B cell (primary cell): ENCODE results near the gene MOXD1. TPM values are rescaled to one million over a fixed set of nuclear protein-coding genes. Genes with fewer than 3 reads are reported as not detected.
"Not testable (repeated sequence)": the region's sequence is repeated elsewhere in the genome, so short reads cannot be mapped to it uniquely, and the experiment has no call there.

ENCODE experiments used
- ATAC-seq: fragments of 200-7000 bp; cut with Tn5 transposase; one replicate; pipeline ENCODE4 v1.10.0; 2021; ENCODE audit warnings: low read depth, mild to moderate bottlenecking, moderate number of reproducible peaks, moderate library complexity
- CTCF ChIA-PET: fragments of 350-600 bp; sonication (Branson Sonifier 250); formaldehyde crosslinking; loops from one replicate; lab custom pipeline; 2021; ENCODE audit warnings: antibody characterized with exemption, inconsistent platforms; lab: Charles Lee
- POLR2A ChIA-PET: fragments of 350-600 bp; sonication (Branson Sonifier 250); formaldehyde crosslinking; loops from one replicate; lab custom pipeline; 2021; ENCODE audit warnings: antibody characterized with exemption; lab: Charles Lee
- DNase-seq: peaks from one replicate; pipeline ENCODE4 v3.0.0; 2013
- H2AFZ ChIP-seq: 2 replicates; pipeline ENCODE4 v1.6.1; 2012; ENCODE audit warnings: mild to moderate bottlenecking, low read depth, low read length; ENCODE audit not compliant: insufficient read depth, poor library complexity, severe bottlenecking
- H3K27ac ChIP-seq, 2 donors: 1 replicate in 1 of 2; 2 replicates in 1 of 2; pipeline ENCODE4 v1.5.1; 2012 to 2013; ENCODE audit warnings: low read length in 2 of 2, mild to moderate bottlenecking in 2 of 2, moderate library complexity in 1 of 2
- H3K27me3 ChIP-seq, 4 experiments: fragments of 200-600 bp in 1 of 4; sonication (generic) in 1 of 4; replicated peaks in 1 of 4; 1 replicate in 2 of 4; 2 replicates in 2 of 4; pipeline versions ENCODE4 v1.6.1 to v1.7.0; 2013 to 2016; ENCODE audit warnings: low read length in 3 of 4, mild to moderate bottlenecking in 2 of 4, mixed read lengths in 1 of 4, moderate library complexity in 1 of 4; ENCODE audit not compliant: insufficient read depth in 4 of 4, control insufficient read depth in 3 of 4; ENCODE audit errors: control extremely low read depth in 1 of 4
- H3K36me3 ChIP-seq, 2 experiments: replicated peaks in 1 of 2; 1 replicate in 1 of 2; 2 replicates in 1 of 2; pipeline versions ENCODE4 v1.6.1 to v1.7.1; 2013; ENCODE audit warnings: low read length in 1 of 2; ENCODE audit not compliant: insufficient read depth in 2 of 2, control insufficient read depth in 1 of 2; ENCODE audit errors: control extremely low read depth in 1 of 2, extremely low read depth in 1 of 2
- H3K4me1 ChIP-seq, 2 donors: fragments of 200-600 bp in 1 of 2; sonication (generic) in 1 of 2; 1 replicate in 1 of 2; 2 replicates in 1 of 2; pipeline versions ENCODE4 v1.5.1 to v1.6.1; 2013 to 2017; ENCODE audit warnings: low read length in 2 of 2; ENCODE audit not compliant: control insufficient read depth in 2 of 2, insufficient read depth in 2 of 2
- H3K4me2 ChIP-seq: replicated peaks from 2 replicates; pipeline ENCODE3; 2012; ENCODE audit warnings: mild to moderate bottlenecking, low read depth, low read length; ENCODE audit not compliant: poor library complexity, severe bottlenecking
- H3K4me3 ChIP-seq, 5 experiments: fragments of 200-600 bp in 1 of 5; sonication (generic) in 1 of 5; 1 replicate in 3 of 5; 2 replicates in 2 of 5; pipeline versions ENCODE4 v1.5.1 to v1.7.0; 2011 to 2016; ENCODE audit warnings: low read length in 4 of 5, mild to moderate bottlenecking in 4 of 5, low read depth in 2 of 5, control low read depth in 1 of 5, moderate library complexity in 1 of 5; ENCODE audit not compliant: insufficient read depth in 1 of 5; ENCODE audit errors: control extremely low read depth in 1 of 5, extremely low read depth in 1 of 5
- H3K79me2 ChIP-seq: fragments of 200-600 bp; sonication (generic); one replicate; pipeline ENCODE4 v1.6.0; 2016; ENCODE audit warnings: low read length; ENCODE audit not compliant: control insufficient read depth, insufficient read depth
- H3K9ac ChIP-seq: fragments of 200-600 bp; sonication (generic); 2 replicates; pipeline ENCODE4 v1.6.1; 2017; ENCODE audit warnings: mild to moderate bottlenecking, low read length, moderate library complexity
- H3K9me3 ChIP-seq, 3 donors: one replicate each; pipeline versions ENCODE4 v1.6.1 to v1.7.1; 2013; ENCODE audit warnings: low read length in 2 of 3; ENCODE audit not compliant: control insufficient read depth in 2 of 3, insufficient read depth in 1 of 3; ENCODE audit errors: control extremely low read depth in 1 of 3
- H4K20me1 ChIP-seq: 2 replicates; pipeline ENCODE4 v1.6.0; 2012; ENCODE audit warnings: mild to moderate bottlenecking, low read length; ENCODE audit not compliant: insufficient read depth, control insufficient read depth, poor library complexity, severe bottlenecking
- H3K27ac Mint-ChIP-seq: one replicate; pipeline ENCODE4 v1.8.0; 2021; ENCODE audit warnings: mixed read lengths
- H3K27me3 Mint-ChIP-seq: one replicate; pipeline ENCODE4 v1.8.0; 2021; ENCODE audit warnings: mixed read lengths
- H3K4me1 Mint-ChIP-seq: one replicate; pipeline ENCODE4 v1.8.0; 2021; ENCODE audit warnings: mixed read lengths
- H3K4me3 Mint-ChIP-seq: one replicate; pipeline ENCODE4 v1.8.0; 2021; ENCODE audit warnings: mixed read lengths
- H3K9me3 Mint-ChIP-seq: one replicate; pipeline ENCODE4 v1.8.0; 2022; ENCODE audit warnings: mixed read lengths; ENCODE audit not compliant: insufficient read depth
- CTCF ChIP-seq: fragments of 200-600 bp; IDR thresholded peaks from one replicate; pipeline ENCODE4 v1.8.0; 2022; ENCODE audit warnings: antibody characterized with exemption, mild to moderate bottlenecking
- EZH2 ChIP-seq: IDR thresholded peaks from 2 replicates; pipeline ENCODE4 v1.6.1; 2012; ENCODE audit warnings: borderline replicate concordance, low read depth, mild to moderate bottlenecking, moderate library complexity, low read length; ENCODE audit not compliant: insufficient read depth, poor library complexity, severe bottlenecking
- WGBS: methylation state at CpG from one replicate; pipeline ENCODE4 v1.1.5; 2013; ENCODE audit warnings: missing lambda C conversion rate; ENCODE audit not compliant: insufficient coverage; 5-methylcytosine and 5-hydroxymethylcytosine counted together
- intact Hi-C: fragments of 100-400 bp; cut with micrococcal nuclease; formaldehyde crosslinking; loops from one replicate; pipeline ENCODE4 v1.10.0; 2022
- polyA plus RNA-seq: library from polyadenylated mRNA; depleted of rRNA; stranded (reverse); fragments of >200 nt; gene quantifications from 2 replicates; pipeline ENCODE4 v1.2.3, GENCODE V29; 2012
- total RNA-seq, 2 donors: library from RNA; stranded (reverse); fragments of 120-200 nt in 1 of 2; gene quantifications; 1 replicate in 1 of 2; 2 replicates in 1 of 2; pipeline versions ENCODE4 v1.2.3 to v1.2.4, GENCODE V29; 2013 to 2022

MOXD1 gene
- total and polyA plus RNA-seq, 2 donors (not counting 1 experiment from before 2014, with no cell fraction given) = 1.5 to 7.0 TPM

- CTCF ChIA-PET = interaction anchor here (0.6 to 7.2 kb wide), 6 partner anchors 9 to 72 kb away, joined by 3 to 68 read pairs (median 4); no protein-coding TSS in a partner anchor
- no CpG with 5 or more reads among the region's 3 CpGs for WGBS
- ATAC-seq, H3K27me3 ChIP-seq, H4K20me1 ChIP-seq, H3K36me3 ChIP-seq, H3K9me3 ChIP-seq, H3K9me3 Mint-ChIP-seq, H3K27me3 Mint-ChIP-seq, POLR2A ChIA-PET: not testable (repeated sequence)
- Histone ChIP-seq H2AFZ (peak overlapping the region; percentile 68), H3K9ac (peak overlapping the region; percentile 50), H3K4me3 (peak overlapping the region in 2 of 5 experiments; percentile 2 to 31), H3K79me2 (peaks cover 14% of the 10 kb centered on the region), H3K4me1 (peaks cover 42 to 53% of the 10 kb centered on the region in 2 donors), H3K4me2 (peak overlapping the region; percentile 66), H3K27ac (peak overlapping the region; percentile 89 to 95)
- Mint-ChIP-seq H3K4me3 (peak overlapping the region; percentile 67), H3K27ac (peak overlapping the region; percentile 89), H3K4me1 (peaks cover 56% of the 10 kb centered on the region)
- intact Hi-C loops = loop anchor here (5.0 to 10.0 kb wide), 5 partner anchors 53 to 1883 kb away; partner anchors contain the start of genes MOXD1 and RPS12
- peak; percentile 60 for DNase-seq
These were observed 49.3 kb downstream of the MOXD1 start for GRCh38 chr6:132351986-132352385.

GRCh38 chr6:132348231-132348630 lies 53.0 kb downstream of the MOXD1 start:
- no peak for ATAC-seq
- Mint-ChIP-seq H3K9me3 (peaks cover 8% of the 10 kb centered on the region), H3K27me3 (no peaks in the 10 kb centered on the region), H3K4me1 (peaks cover 26% of the 10 kb centered on the region), H3K4me3 (no peak overlapping the region), H3K27ac (no peak overlapping the region)
- Histone ChIP-seq H3K4me1 (peaks cover 14 to 21% of the 10 kb centered on the region in 2 donors), H3K27ac (no peak overlapping the region), H3K4me2 (no peak overlapping the region), H3K9me3 (peaks cover 2 to 10% (median 9%) of the 10 kb centered on the region in 3 donors), H3K36me3 (no peaks in the 10 kb centered on the region), H3K27me3 (no peaks in the 10 kb centered on the region), H3K4me3 (no peak overlapping the region), H3K79me2 (no peaks in the 10 kb centered on the region), H2AFZ (no peak overlapping the region), H4K20me1 (no peaks in the 10 kb centered on the region), H3K9ac (no peak overlapping the region)
- ChIA-PET POLR2A (no interaction called here), CTCF (no interaction called here)
- TF ChIP-seq EZH2 = no peak
- no peak for TF ChIP-seq CTCF
- DNase-seq = no peak
- WGBS = no CpG with 5 or more reads among the region's 1 CpG
- intact Hi-C loops = no loop called here
